Subcutaneous adipose tissue (tissue), 4 donors: ENCODE data around the gene ZSWIM5. TPM values are rescaled to one million over a fixed set of nuclear protein-coding genes. Genes with fewer than 3 reads are reported as not detected.

Experiments
- total RNA-seq, 4 donors: library from RNA; depleted of rRNA; stranded (reverse); fragments of >200 nt; gene quantifications; one replicate each; pipeline ENCODE4 v1.1.0, GENCODE V29; 2016
- TF ChIP-seq, protein P1 (sequence below): fragments of 450-650 bp; IDR thresholded peaks from one replicate; pipeline ENCODE4 v1.5.1; 2016; ENCODE audit warnings: low read depth, mild to moderate bottlenecking, control low read depth, antibody characterized with exemption, moderate library complexity

The ZSWIM5 gene
- total RNA-seq, 4 donors from 2014 or later: 0.85 to 1.3 (median 1.0) TPM

DNA sequence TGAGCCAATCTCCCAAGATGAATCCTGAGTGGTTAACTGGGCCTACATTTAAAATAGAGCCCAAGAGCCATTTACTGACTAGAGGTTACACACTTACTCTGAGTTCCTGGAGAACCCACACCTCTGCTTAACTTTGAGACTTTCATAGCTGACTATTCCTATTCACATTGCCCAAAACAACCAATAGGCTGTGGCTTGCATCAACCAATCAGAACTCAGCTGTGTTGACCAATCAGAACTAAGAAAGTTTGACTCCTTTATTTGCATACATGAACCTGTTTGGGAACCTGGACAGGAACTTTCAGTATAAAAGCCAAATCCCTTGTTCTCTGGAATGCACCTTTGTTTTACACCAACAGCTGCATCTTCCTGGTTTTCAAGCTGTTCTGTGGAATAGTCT is 9.5 kb downstream of the ZSWIM5 start:
- TF ChIP-seq, protein P1, sequence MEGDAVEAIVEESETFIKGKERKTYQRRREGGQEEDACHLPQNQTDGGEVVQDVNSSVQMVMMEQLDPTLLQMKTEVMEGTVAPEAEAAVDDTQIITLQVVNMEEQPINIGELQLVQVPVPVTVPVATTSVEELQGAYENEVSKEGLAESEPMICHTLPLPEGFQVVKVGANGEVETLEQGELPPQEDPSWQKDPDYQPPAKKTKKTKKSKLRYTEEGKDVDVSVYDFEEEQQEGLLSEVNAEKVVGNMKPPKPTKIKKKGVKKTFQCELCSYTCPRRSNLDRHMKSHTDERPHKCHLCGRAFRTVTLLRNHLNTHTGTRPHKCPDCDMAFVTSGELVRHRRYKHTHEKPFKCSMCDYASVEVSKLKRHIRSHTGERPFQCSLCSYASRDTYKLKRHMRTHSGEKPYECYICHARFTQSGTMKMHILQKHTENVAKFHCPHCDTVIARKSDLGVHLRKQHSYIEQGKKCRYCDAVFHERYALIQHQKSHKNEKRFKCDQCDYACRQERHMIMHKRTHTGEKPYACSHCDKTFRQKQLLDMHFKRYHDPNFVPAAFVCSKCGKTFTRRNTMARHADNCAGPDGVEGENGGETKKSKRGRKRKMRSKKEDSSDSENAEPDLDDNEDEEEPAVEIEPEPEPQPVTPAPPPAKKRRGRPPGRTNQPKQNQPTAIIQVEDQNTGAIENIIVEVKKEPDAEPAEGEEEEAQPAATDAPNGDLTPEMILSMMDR: no peak

DNA sequence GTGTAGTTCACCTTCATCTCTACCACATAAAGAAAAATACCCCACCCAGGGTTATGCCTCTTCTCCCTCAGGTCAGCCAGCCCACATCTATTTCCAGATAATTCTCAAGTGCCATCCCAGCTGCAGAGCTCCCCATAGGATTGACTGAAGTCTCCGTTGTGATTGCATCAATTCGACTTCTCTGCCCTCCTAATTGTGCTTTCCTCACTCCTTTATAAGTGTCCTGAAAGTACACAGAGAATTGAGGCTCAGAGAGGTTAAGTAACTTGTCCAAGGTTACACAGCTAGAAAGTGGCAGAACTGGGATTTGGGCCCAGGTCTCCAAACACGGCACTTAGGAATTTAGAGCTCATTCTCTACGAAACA is 15.0 kb downstream of the ZSWIM5 start:
- TF ChIP-seq, protein P1: no peak

DNA sequence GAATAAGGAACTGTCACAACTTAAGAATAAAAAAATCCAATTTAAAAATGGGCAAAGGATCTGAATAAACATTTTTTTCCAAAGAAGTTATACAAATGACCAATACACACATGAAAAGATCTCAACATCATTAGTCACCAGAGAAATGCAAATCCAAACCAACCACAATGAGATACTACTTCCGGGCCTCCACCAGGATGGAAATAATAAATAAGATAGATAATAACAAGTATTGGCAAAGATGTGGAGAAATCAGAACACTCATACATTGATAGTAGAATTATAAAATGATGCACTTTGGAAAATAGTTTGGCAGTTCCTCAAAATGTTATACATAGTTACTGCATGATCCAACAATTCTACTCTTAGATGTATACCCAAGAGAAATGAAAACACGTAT is 18.7 kb downstream of the ZSWIM5 start:
- TF ChIP-seq, protein P1: no peak

- TF ChIP-seq, protein P1: no peak
Observed at GRCh38 chr1:45177452-45177851, 29.0 kb downstream of the ZSWIM5 start.

DNA sequence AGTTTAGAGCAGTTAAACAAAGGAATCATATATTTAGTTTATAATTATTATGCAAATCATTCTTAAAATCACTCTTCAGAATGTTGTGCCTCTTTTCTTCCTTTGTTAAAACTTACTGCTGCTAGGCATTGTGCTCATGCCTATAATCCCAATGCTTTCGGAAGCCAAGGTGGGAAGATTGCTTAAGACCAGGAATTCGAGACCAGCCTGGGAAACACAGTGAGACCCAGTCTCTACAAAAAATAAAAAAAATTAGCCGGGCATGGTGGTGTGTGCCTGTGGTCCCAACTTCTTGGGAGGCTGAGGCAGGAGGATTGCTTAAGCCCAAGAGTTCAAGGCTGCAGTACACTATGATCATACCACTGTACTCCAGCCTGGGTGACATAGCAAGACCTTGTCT is 33.6 kb downstream of the ZSWIM5 start:
- TF ChIP-seq, protein P1: no peak

DNA sequence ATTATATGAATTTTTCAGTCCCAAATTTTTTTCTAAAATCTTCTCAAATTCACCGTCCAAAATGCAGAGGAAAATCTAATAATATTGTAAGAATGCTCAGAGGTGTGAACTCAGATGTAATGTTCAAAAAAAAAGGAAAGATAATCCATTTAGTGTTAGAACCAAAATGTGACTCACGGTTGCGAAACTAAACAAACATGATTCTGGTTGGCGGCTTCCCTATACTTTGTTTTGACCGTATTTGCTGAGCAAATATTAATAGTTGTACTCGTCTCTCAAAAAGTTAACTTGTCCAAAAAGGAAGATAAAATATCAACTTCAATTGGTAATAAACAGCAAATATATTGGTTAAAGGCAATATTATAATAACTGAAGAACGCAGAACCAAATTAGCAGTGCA is 34.4 kb downstream of the ZSWIM5 start:
- TF ChIP-seq, protein P1: no peak

- TF ChIP-seq, protein P1: no peak
Observed at GRCh38 chr1:45171575-45171974, 34.8 kb downstream of the ZSWIM5 start.
